ENCODE data around the gene SYNE1. TPM values are rescaled to one million over a fixed set of nuclear protein-coding genes. Genes with fewer than 3 reads are reported as not detected.
A peak's percentile ranks its signal among the peaks of the same experiment; 100 is the strongest.
"Not testable (repeated sequence)": the region's sequence is repeated elsewhere in the genome, so short reads cannot be mapped to it uniquely, and the experiment has no call there.

Gene SYNE1
- total and polyA plus RNA-seq, 7 donors = 6.0 to 74.6 (median 16.5) TPM

GRCh38 chr6:152491501-152491900 lies 145.7 kb downstream of the SYNE1 start:
- ATAC-seq; DNase-seq; H3K9me3 ChIP-seq; H3K27me3 ChIP-seq (ENCODE audit: insufficient read depth in 3 of 3, low read length in 2 of 3); intact Hi-C loops (cut with DNase I); H3K4me3 ChIP-seq; H3K36me3 ChIP-seq (ENCODE audit: insufficient read depth in 1 of 2, low read depth in 1 of 2); H3K4me1 ChIP-seq; H3K27ac ChIP-seq: not testable (repeated sequence)
- WGBS, 3 donors = 79 to 86% (median 84%) methylated on average over 2 of the region's 2 CpGs

GRCh38 chr6:152490971-152491378 lies 146.2 kb downstream of the SYNE1 start:
- WGBS, 3 donors = 32 to 53% (median 40%) methylated on average over 5 of the region's 5 CpGs
- H3K27ac ChIP-seq; ATAC-seq; H3K4me3 ChIP-seq; intact Hi-C loops (cut with DNase I); H3K27me3 ChIP-seq (ENCODE audit: insufficient read depth in 3 of 3, low read length in 2 of 3); H3K9me3 ChIP-seq; H3K36me3 ChIP-seq (ENCODE audit: insufficient read depth in 1 of 2, low read depth in 1 of 2); H3K4me1 ChIP-seq: not testable (repeated sequence)
- DNase-seq = peak in 1 of 2 donors; percentile 13

GRCh38 chr6:152484806-152485205 lies 152.4 kb downstream of the SYNE1 start:
- DNase-seq (no peak), ATAC-seq (no peak)
- Histone ChIP-seq H3K27me3 (ENCODE audit: insufficient read depth in 3 of 3, low read length in 2 of 3) (no peaks in the 10 kb centered on the region), H3K4me3 (no peak overlapping the region), H3K27ac (no peak overlapping the region), H3K9me3 (no peaks in the 10 kb centered on the region), H3K36me3 (ENCODE audit: insufficient read depth in 1 of 2, low read depth in 1 of 2) (no peaks in the 10 kb centered on the region), H3K4me1 (no peaks in the 10 kb centered on the region)
- intact Hi-C loops (cut with DNase I) = no loop called here
- no peak for TF ChIP-seq CTCF (IDR thresholded peaks at IDR 0.05)
- WGBS, 3 donors = 48 to 54% (median 54%) methylated on average over 2 of the region's 2 CpGs

- Histone ChIP-seq H3K36me3 (ENCODE audit: insufficient read depth in 1 of 2, low read depth in 1 of 2) (no peaks in the 10 kb centered on the region), H3K4me1 (no peaks in the 10 kb centered on the region), H3K27me3 (ENCODE audit: insufficient read depth in 3 of 3, low read length in 2 of 3) (no peaks in the 10 kb centered on the region), H3K9me3 (no peaks in the 10 kb centered on the region), H3K4me3 (no peak overlapping the region), H3K27ac (no peak overlapping the region)
- ATAC-seq (no peak), DNase-seq (no peak)
- WGBS, 3 donors = 86 to 97% (median 94%) methylated on average over 1 of the region's 1 CpG
- intact Hi-C loops (cut with DNase I) = no loop called here
- no peak for TF ChIP-seq CTCF (IDR thresholded peaks at IDR 0.05)
These were observed 154.9 kb downstream of the SYNE1 start for GRCh38 chr6:152482289-152482688.

- intact Hi-C loops (cut with DNase I) = no loop called here
- no peak for ATAC-seq
- H3K9me3 ChIP-seq = peaks cover 4% of the 10 kb centered on the region
- no peaks in the 10 kb centered on the region for H3K4me1 ChIP-seq
- no peak overlapping the region for H3K27ac ChIP-seq
- H3K4me3 ChIP-seq = no peak overlapping the region
- DNase-seq = no peak
- no peaks in the 10 kb centered on the region for H3K27me3 ChIP-seq (ENCODE audit: insufficient read depth in 3 of 3, low read length in 2 of 3)
- H3K36me3 ChIP-seq (ENCODE audit: insufficient read depth in 1 of 2, low read depth in 1 of 2) = no peaks in the 10 kb centered on the region
- 93 to 94% (median 93%) methylated on average over 11 of the region's 11 CpGs for WGBS, 3 donors
- TF ChIP-seq CTCF (IDR thresholded peaks at IDR 0.05) = no peak
These were observed 158.7 kb downstream of the SYNE1 start for GRCh38 chr6:152478377-152479010.

- Histone ChIP-seq H3K27me3 (ENCODE audit: insufficient read depth in 3 of 3, low read length in 2 of 3) (no peaks in the 10 kb centered on the region), H3K9me3 (peaks cover 4% of the 10 kb centered on the region), H3K36me3 (ENCODE audit: insufficient read depth in 1 of 2, low read depth in 1 of 2) (no peaks in the 10 kb centered on the region), H3K27ac (no peak overlapping the region), H3K4me1 (no peaks in the 10 kb centered on the region), H3K4me3 (no peak overlapping the region)
- no peak for TF ChIP-seq CTCF (IDR thresholded peaks at IDR 0.05)
- 73 to 81% (median 77%) methylated on average over 1 of the region's 1 CpG for WGBS, 3 donors
- no peak for ATAC-seq
- intact Hi-C loops (cut with DNase I) = no loop called here
- no peak for DNase-seq
These were observed 162.8 kb downstream of the SYNE1 start for GRCh38 chr6:152474354-152474753.
